ENCODE data around the gene PTGDS. TPM values are rescaled to one million over a fixed set of nuclear protein-coding genes. Genes with fewer than 3 reads are reported as not detected.

PTGDS gene
- polyA plus RNA-seq, 1 donor from 2014 or later = 2.0 TPM

- no peaks in the 10 kb centered on the region for H3F3A ChIP-seq (ENCODE audit: insufficient read depth, low read length, poor library complexity, severe bottlenecking)
- H3K36me3 ChIP-seq (ENCODE audit: insufficient read depth, low read length) = no peaks in the 10 kb centered on the region
- H3K27me3 ChIP-seq (ENCODE audit: insufficient read depth, low read depth, low read length) = no peaks in the 10 kb centered on the region
- H3K4me2 ChIP-seq (ENCODE audit: low read length) = no peak overlapping the region
- H4K20me1 ChIP-seq (ENCODE audit: insufficient read depth) = no peaks in the 10 kb centered on the region
- H3K79me2 ChIP-seq (replicated peaks; ENCODE audit: insufficient read depth, low read length) = no peaks in the 10 kb centered on the region
- H3K27ac ChIP-seq (ENCODE audit: low read length) = no peak overlapping the region
- H3K4me3 ChIP-seq (ENCODE audit: low read length) = no peak overlapping the region
- H3K9me3 ChIP-seq (ENCODE audit: low read length) = no peaks in the 10 kb centered on the region
- no peaks in the 10 kb centered on the region for H3K9me2 ChIP-seq (ENCODE audit: insufficient read depth, low read length)
- no peak overlapping the region for H3K9ac ChIP-seq (ENCODE audit: low read length)
- H2AFZ ChIP-seq (ENCODE audit: low read depth, low read length) = no peak overlapping the region
- TF ChIP-seq EZH2 (IDR thresholded peaks at IDR 0.05; ENCODE audit: borderline replicate concordance, insufficient read depth, low read length, poor library complexity, severe bottlenecking) (no peak), EP300 (conservative IDR thresholded peaks at IDR 0.05; ENCODE audit: poor library complexity, severe bottlenecking) (no peak), MXI1 (conservative IDR thresholded peaks at IDR 0.05; ENCODE audit: poor library complexity, severe bottlenecking) (no peak), TAF1 (IDR thresholded peaks at IDR 0.05; ENCODE audit: low read depth) (no peak), POLR2AphosphoS5 (IDR thresholded peaks at IDR 0.05) (no peak), SMC3 (conservative IDR thresholded peaks at IDR 0.05; ENCODE audit: poor library complexity) (no peak), RAD21 (conservative IDR thresholded peaks at IDR 0.05) (no peak)
- TF ChIP-seq, protein P1, sequence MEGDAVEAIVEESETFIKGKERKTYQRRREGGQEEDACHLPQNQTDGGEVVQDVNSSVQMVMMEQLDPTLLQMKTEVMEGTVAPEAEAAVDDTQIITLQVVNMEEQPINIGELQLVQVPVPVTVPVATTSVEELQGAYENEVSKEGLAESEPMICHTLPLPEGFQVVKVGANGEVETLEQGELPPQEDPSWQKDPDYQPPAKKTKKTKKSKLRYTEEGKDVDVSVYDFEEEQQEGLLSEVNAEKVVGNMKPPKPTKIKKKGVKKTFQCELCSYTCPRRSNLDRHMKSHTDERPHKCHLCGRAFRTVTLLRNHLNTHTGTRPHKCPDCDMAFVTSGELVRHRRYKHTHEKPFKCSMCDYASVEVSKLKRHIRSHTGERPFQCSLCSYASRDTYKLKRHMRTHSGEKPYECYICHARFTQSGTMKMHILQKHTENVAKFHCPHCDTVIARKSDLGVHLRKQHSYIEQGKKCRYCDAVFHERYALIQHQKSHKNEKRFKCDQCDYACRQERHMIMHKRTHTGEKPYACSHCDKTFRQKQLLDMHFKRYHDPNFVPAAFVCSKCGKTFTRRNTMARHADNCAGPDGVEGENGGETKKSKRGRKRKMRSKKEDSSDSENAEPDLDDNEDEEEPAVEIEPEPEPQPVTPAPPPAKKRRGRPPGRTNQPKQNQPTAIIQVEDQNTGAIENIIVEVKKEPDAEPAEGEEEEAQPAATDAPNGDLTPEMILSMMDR (IDR thresholded peaks at IDR 0.05; ENCODE audit: poor library complexity, severe bottlenecking) = no peak
- TF ChIP-seq, protein P2, sequence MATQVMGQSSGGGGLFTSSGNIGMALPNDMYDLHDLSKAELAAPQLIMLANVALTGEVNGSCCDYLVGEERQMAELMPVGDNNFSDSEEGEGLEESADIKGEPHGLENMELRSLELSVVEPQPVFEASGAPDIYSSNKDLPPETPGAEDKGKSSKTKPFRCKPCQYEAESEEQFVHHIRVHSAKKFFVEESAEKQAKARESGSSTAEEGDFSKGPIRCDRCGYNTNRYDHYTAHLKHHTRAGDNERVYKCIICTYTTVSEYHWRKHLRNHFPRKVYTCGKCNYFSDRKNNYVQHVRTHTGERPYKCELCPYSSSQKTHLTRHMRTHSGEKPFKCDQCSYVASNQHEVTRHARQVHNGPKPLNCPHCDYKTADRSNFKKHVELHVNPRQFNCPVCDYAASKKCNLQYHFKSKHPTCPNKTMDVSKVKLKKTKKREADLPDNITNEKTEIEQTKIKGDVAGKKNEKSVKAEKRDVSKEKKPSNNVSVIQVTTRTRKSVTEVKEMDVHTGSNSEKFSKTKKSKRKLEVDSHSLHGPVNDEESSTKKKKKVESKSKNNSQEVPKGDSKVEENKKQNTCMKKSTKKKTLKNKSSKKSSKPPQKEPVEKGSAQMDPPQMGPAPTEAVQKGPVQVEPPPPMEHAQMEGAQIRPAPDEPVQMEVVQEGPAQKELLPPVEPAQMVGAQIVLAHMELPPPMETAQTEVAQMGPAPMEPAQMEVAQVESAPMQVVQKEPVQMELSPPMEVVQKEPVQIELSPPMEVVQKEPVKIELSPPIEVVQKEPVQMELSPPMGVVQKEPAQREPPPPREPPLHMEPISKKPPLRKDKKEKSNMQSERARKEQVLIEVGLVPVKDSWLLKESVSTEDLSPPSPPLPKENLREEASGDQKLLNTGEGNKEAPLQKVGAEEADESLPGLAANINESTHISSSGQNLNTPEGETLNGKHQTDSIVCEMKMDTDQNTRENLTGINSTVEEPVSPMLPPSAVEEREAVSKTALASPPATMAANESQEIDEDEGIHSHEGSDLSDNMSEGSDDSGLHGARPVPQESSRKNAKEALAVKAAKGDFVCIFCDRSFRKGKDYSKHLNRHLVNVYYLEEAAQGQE (IDR thresholded peaks at IDR 0.05; ENCODE audit: borderline replicate concordance) = no peak
Measured at GRCh38 chr9:136934277-136934676, 43.0 kb upstream of the PTGDS start.

- Histone ChIP-seq H3K27me3 (ENCODE audit: insufficient read depth, low read depth, low read length) (no peaks in the 10 kb centered on the region), H3F3A (ENCODE audit: insufficient read depth, low read length, poor library complexity, severe bottlenecking) (no peaks in the 10 kb centered on the region), H2AFZ (ENCODE audit: low read depth, low read length) (no peak overlapping the region), H3K4me2 (ENCODE audit: low read length) (no peak overlapping the region), H3K36me3 (ENCODE audit: insufficient read depth, low read length) (peaks cover 3% of the 10 kb centered on the region), H3K4me3 (ENCODE audit: low read length) (no peak overlapping the region), H3K9ac (ENCODE audit: low read length) (no peak overlapping the region), H4K20me1 (ENCODE audit: insufficient read depth) (no peaks in the 10 kb centered on the region), H3K27ac (ENCODE audit: low read length) (no peak overlapping the region), H3K9me3 (ENCODE audit: low read length) (no peaks in the 10 kb centered on the region), H3K79me2 (replicated peaks; ENCODE audit: insufficient read depth, low read length) (no peaks in the 10 kb centered on the region), H3K9me2 (ENCODE audit: insufficient read depth, low read length) (no peaks in the 10 kb centered on the region)
- TF ChIP-seq, protein P1 (IDR thresholded peaks at IDR 0.05; ENCODE audit: poor library complexity, severe bottlenecking) = no peak
- TF ChIP-seq SMC3 (conservative IDR thresholded peaks at IDR 0.05; ENCODE audit: poor library complexity) = no peak
- TF ChIP-seq MXI1 (conservative IDR thresholded peaks at IDR 0.05; ENCODE audit: poor library complexity, severe bottlenecking) = no peak
- TF ChIP-seq RAD21 (conservative IDR thresholded peaks at IDR 0.05) = no peak
- no peak for TF ChIP-seq TAF1 (IDR thresholded peaks at IDR 0.05; ENCODE audit: low read depth)
- no peak for TF ChIP-seq POLR2AphosphoS5 (IDR thresholded peaks at IDR 0.05)
Measured at GRCh38 chr9:136935651-136936050, 41.7 kb upstream of the PTGDS start.

All from neural cell (in vitro differentiated cells).